ENCODE data around the gene FGF8.

GRCh38 chr10:101782811-101783735 lies 7.2 kb upstream of the FGF8 start, which contains the start of gene NPM3:
- TF ChIP-seq CTCF (IDR thresholded peaks at IDR 0.05) (no peak), EZH2 (IDR thresholded peaks at IDR 0.05) (no peak), EZH2phosphoT487 (IDR thresholded peaks at IDR 0.05) (no peak)

Data from neural progenitor cell (in vitro differentiated cells).